Measurements from ENCODE around the gene FOXP2. TPM values are rescaled to one million over a fixed set of nuclear protein-coding genes. Genes with fewer than 3 reads are reported as not detected.

The FOXP2 gene
- total and polyA plus RNA-seq, 10 of the 15 experiments (the other 5 are each of a cell fraction or from before 2014, with no cell fraction given) = 0.99 to 2.5 (median 1.8) TPM

- Histone ChIP-seq H4K20me1 (ENCODE audit: control insufficient read depth, insufficient read depth) (no peaks in the 10 kb centered on the region), H3K79me2 (ENCODE audit: control insufficient read depth, insufficient read depth, low read length) (no peaks in the 10 kb centered on the region), H3K27ac (ENCODE audit: control insufficient read depth, insufficient read depth) (no peak overlapping the region), H3K9ac (ENCODE audit: control insufficient read depth, insufficient read depth, low read length) (no peak overlapping the region), H3K4me3 (no peak overlapping the region), H3K36me3 (ENCODE audit: control insufficient read depth in 2 of 2, insufficient read depth in 2 of 2, low read length in 1 of 2) (no peaks in the 10 kb centered on the region), H3K27me3 (replicated peaks in 1 of 2; ENCODE audit: control insufficient read depth in 2 of 2, insufficient read depth in 2 of 2, low read length in 1 of 2) (no peaks in the 10 kb centered on the region), H3K9me3 (replicated peaks; ENCODE audit: control insufficient read depth, insufficient read depth, low read length) (no peaks in the 10 kb centered on the region; the same call in 2 of the 3 replicates), H3K4me2 (ENCODE audit: control insufficient read depth, insufficient read depth) (no peak overlapping the region), H3K4me1 (ENCODE audit: control insufficient read depth, insufficient read depth, low read length) (no peaks in the 10 kb centered on the region), H2AFZ (ENCODE audit: control insufficient read depth, low read depth, low read length) (no peak overlapping the region)
- ChIA-PET SMC1A (ENCODE audit: uncharacterized antibody, unreplicated experiment) (no interaction called here), CTCF (interaction anchor here (1.1 kb wide), 1 partner anchor 22 kb away, joined by 3 read pairs; no protein-coding TSS in a partner anchor), RAD21 (ENCODE audit: unreplicated experiment) (no interaction called here), POLR2A (no interaction called here)
- BruUV-seq (replicated peaks) = no TSS peak
- intact Hi-C loops (cut with micrococcal nuclease; ENCODE audit: unreplicated experiment) = no loop called here
- ATAC-seq (no peak), DNase-seq (ENCODE audit: low read depth, low spot score) (no peak), FAIRE-seq (no peak)
- in situ Hi-C loops (cut with MboI) = no loop called here
- WGBS (ENCODE audit: insufficient coverage, insufficient replicate concordance, low lambda C conversion rate, missing lambda C conversion rate) = 45% methylated on average over 2 of the region's 2 CpGs
- no peak for TF ChIP-seq ATF3 (IDR thresholded peaks at IDR 0.05; ENCODE audit: borderline replicate concordance, extremely low read depth, low read depth, low read length)
- TF ChIP-seq BHLHE40 (IDR thresholded peaks at IDR 0.05; ENCODE audit: borderline replicate concordance in 1 of 2, low read depth in 2 of 2, low read length in 1 of 2) = no peak
- no peak for TF ChIP-seq MTA3 (IDR thresholded peaks at IDR 0.05; ENCODE audit: borderline replicate concordance, low read length)
- no peak for TF ChIP-seq CUX1 (IDR thresholded peaks at IDR 0.05; ENCODE audit: insufficient replicate concordance, low read depth, low read length)
- TF ChIP-seq CHD1 (IDR thresholded peaks at IDR 0.05; ENCODE audit: low read depth, low read length) = no peak
Measured at GRCh38 chr7:114484226-114484625, 69.6 kb downstream of the FOXP2 start.

Data from GM12878 (cell line).